Naive B cell (primary cell): Measurements from ENCODE around the gene CCDC33. TPM values are rescaled to one million over a fixed set of nuclear protein-coding genes. Genes with fewer than 3 reads are reported as not detected.

Experiments
- ATAC-seq, 2 donors: fragments of 150-1000 bp; cut with Tn5 transposase; 2 replicates each; pipeline ENCODE4 v1.10.0; 2021; ENCODE audit warnings: low read depth in 2 of 2, mild to moderate bottlenecking in 2 of 2, moderate library complexity in 2 of 2
- DNase-seq: peaks from one replicate; pipeline ENCODE4 v3.0.0; 2022
- H3K27ac Mint-ChIP-seq, 6 donors: one replicate each; pipeline ENCODE4 v1.8.0; 2020 to 2022; ENCODE audit warnings: mild to moderate bottlenecking in 6 of 6, mixed read lengths in 6 of 6, moderate library complexity in 5 of 6, inconsistent platforms in 2 of 6
- H3K27me3 Mint-ChIP-seq, 3 donors: one replicate each; pipeline ENCODE4 v1.8.0; 2021 to 2022; ENCODE audit warnings: mixed read lengths in 3 of 3, mild to moderate bottlenecking in 1 of 3
- H3K36me3 Mint-ChIP-seq, 2 donors: one replicate each; pipeline ENCODE4 v1.8.0; 2020 to 2022; ENCODE audit warnings: mixed read lengths in 2 of 2, inconsistent platforms in 1 of 2, mild to moderate bottlenecking in 1 of 2
- H3K4me1 Mint-ChIP-seq, 3 donors: one replicate each; pipeline ENCODE4 v1.8.0; 2020 to 2022; ENCODE audit warnings: mixed read lengths in 3 of 3, inconsistent platforms in 1 of 3, mild to moderate bottlenecking in 1 of 3, moderate library complexity in 1 of 3
- H3K4me3 Mint-ChIP-seq, 8 donors: one replicate each; pipeline ENCODE4 v1.8.0; 2020 to 2022; ENCODE audit warnings: mild to moderate bottlenecking in 8 of 8, mixed read lengths in 8 of 8, moderate library complexity in 8 of 8, inconsistent platforms in 2 of 8
- H3K9me3 Mint-ChIP-seq, 7 donors: one replicate each; pipeline ENCODE4 v1.8.0; 2020 to 2022; ENCODE audit warnings: mixed read lengths in 7 of 7, mild to moderate bottlenecking in 5 of 7, inconsistent platforms in 2 of 7, moderate library complexity in 1 of 7
- polyA plus RNA-seq, 6 donors: library from polyadenylated mRNA; unstranded; fragments of 300-500 nt; fragmentation: Illumina TruSeq; gene quantifications; one replicate each; pipeline ENCODE4 v1.2.3, GENCODE V29; 2021; ENCODE audit warnings: low read depth in 6 of 6

CCDC33 gene
- polyA plus RNA-seq, 6 donors from 2014 or later: not detected

DNA sequence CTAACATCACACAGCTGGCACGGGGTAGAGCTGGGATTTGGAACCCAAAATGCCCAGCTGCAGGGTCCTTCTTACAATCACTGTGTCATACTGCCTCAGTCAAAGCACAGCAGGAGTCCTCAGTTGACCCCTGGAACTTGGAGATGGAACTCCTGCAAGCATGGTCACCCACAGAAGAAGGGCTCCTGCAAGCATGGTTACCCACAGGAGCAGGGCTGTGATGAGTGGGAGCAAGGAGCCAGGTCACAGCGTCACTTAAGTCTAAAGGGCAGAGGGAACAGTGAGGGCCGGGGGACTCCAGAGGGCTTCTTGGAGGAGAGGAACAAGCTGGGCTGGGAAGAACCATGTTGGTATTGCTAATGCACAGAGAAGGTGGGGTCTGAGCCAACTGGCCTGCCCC is 24.9 kb downstream of the CCDC33 start:
- H3K27ac Mint-ChIP-seq: no peak overlapping the region
- peaks cover 24 to 66% (median 64%) of the 10 kb centered on the region in 3 donors for H3K27me3 Mint-ChIP-seq

GRCh38 chr15:74261685-74262084 is 25.6 kb downstream of the CCDC33 start:
- H3K36me3 Mint-ChIP-seq: no peaks in the 10 kb centered on the region
- ATAC-seq (no peak), DNase-seq (no peak)
- H3K4me3 Mint-ChIP-seq: no peak overlapping the region
- H3K4me1 Mint-ChIP-seq: no peaks in the 10 kb centered on the region
- peaks cover 0 to 8% (median 0%) of the 10 kb centered on the region in 7 donors for H3K9me3 Mint-ChIP-seq
- H3K27me3 Mint-ChIP-seq: peaks cover 21 to 63% (median 57%) of the 10 kb centered on the region in 3 donors
- no peak overlapping the region for H3K27ac Mint-ChIP-seq

More for the DNA sequence above, 24.9 kb downstream of the CCDC33 start:
- DNase-seq: no peak
- H3K9me3 Mint-ChIP-seq: peaks cover 0 to 8% (median 0%) of the 10 kb centered on the region in 7 donors
- no peaks in the 10 kb centered on the region for H3K36me3 Mint-ChIP-seq
- H3K4me3 Mint-ChIP-seq: no peak overlapping the region
- no peak for ATAC-seq
- H3K4me1 Mint-ChIP-seq: no peaks in the 10 kb centered on the region

- DNase-seq (no peak), ATAC-seq (no peak)
- H3K36me3 Mint-ChIP-seq: no peaks in the 10 kb centered on the region
- peaks cover 0 to 8% (median 0%) of the 10 kb centered on the region in 7 donors for H3K9me3 Mint-ChIP-seq
- no peak overlapping the region for H3K27ac Mint-ChIP-seq
- H3K4me1 Mint-ChIP-seq: no peaks in the 10 kb centered on the region
- H3K27me3 Mint-ChIP-seq: peaks cover 20 to 58% (median 53%) of the 10 kb centered on the region in 3 donors
- H3K4me3 Mint-ChIP-seq: no peak overlapping the region
These were observed 26.0 kb downstream of the CCDC33 start for GRCh38 chr15:74262151-74262550.

- ATAC-seq (no peak), DNase-seq (no peak)
- peaks cover 20 to 54% (median 53%) of the 10 kb centered on the region in 3 donors for H3K27me3 Mint-ChIP-seq
- H3K36me3 Mint-ChIP-seq: no peaks in the 10 kb centered on the region
- no peaks in the 10 kb centered on the region for H3K4me1 Mint-ChIP-seq
- peaks cover 0 to 8% (median 0%) of the 10 kb centered on the region in 7 donors for H3K9me3 Mint-ChIP-seq
- H3K27ac Mint-ChIP-seq: no peak overlapping the region
- no peak overlapping the region for H3K4me3 Mint-ChIP-seq
These were observed 26.5 kb downstream of the CCDC33 start for GRCh38 chr15:74262625-74263024.

- ATAC-seq (no peak), DNase-seq (no peak)
- H3K27me3 Mint-ChIP-seq: peaks cover 20 to 61% (median 52%) of the 10 kb centered on the region in 3 donors
- H3K4me1 Mint-ChIP-seq: no peaks in the 10 kb centered on the region
- no peak overlapping the region for H3K27ac Mint-ChIP-seq
- no peak overlapping the region for H3K4me3 Mint-ChIP-seq
- H3K36me3 Mint-ChIP-seq: no peaks in the 10 kb centered on the region
- H3K9me3 Mint-ChIP-seq: peaks cover 0 to 8% (median 0%) of the 10 kb centered on the region in 7 donors
These were observed 27.3 kb downstream of the CCDC33 start for GRCh38 chr15:74263466-74263865.

GRCh38 chr15:74264081-74264501 is 28.0 kb downstream of the CCDC33 start:
- H3K36me3 Mint-ChIP-seq: no peaks in the 10 kb centered on the region
- no peak overlapping the region for H3K27ac Mint-ChIP-seq
- H3K27me3 Mint-ChIP-seq: peaks cover 22 to 64% (median 54%) of the 10 kb centered on the region in 3 donors
- ATAC-seq: no peak
- DNase-seq: no peak
- peaks cover 0 to 8% (median 0%) of the 10 kb centered on the region in 7 donors for H3K9me3 Mint-ChIP-seq
- H3K4me3 Mint-ChIP-seq: no peak overlapping the region
- H3K4me1 Mint-ChIP-seq: no peaks in the 10 kb centered on the region

DNA sequence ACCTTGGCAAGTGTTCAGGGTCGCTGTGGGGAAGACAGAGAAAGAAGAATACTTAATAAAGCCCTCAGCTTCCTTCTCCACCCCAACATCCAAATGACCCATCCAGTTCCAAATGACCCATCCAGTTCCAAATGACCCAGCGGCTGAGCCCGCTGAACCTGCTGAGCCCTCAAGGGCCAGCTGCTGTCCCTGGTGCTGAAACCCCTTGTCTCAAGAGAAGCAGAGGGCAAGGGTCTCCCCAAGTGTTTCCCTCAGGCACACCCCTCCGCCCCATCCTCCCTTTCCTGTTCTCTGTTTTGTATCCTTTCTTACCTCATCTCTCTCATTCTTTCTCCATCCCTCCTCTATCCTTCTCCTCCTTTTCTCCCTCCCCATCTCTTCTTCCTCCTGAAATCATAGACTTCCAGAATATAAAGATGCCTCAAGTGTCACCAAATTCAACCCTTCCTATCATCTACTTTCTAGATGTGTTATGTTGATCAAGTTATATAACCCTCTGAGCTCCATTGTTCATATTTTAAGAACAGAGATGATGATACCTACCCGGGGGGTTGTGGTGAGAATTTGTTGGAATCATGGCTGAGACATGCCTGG is 29.0 kb downstream of the CCDC33 start:
- Mint-ChIP-seq H3K27ac (no peak overlapping the region), H3K36me3 (no peaks in the 10 kb centered on the region), H3K9me3 (peaks cover 0 to 8% (median 0%) of the 10 kb centered on the region in 7 donors), H3K27me3 (peaks cover 30 to 64% (median 64%) of the 10 kb centered on the region in 3 donors), H3K4me3 (no peak overlapping the region), H3K4me1 (no peaks in the 10 kb centered on the region)
- DNase-seq: no peak
- no peak for ATAC-seq

DNA sequence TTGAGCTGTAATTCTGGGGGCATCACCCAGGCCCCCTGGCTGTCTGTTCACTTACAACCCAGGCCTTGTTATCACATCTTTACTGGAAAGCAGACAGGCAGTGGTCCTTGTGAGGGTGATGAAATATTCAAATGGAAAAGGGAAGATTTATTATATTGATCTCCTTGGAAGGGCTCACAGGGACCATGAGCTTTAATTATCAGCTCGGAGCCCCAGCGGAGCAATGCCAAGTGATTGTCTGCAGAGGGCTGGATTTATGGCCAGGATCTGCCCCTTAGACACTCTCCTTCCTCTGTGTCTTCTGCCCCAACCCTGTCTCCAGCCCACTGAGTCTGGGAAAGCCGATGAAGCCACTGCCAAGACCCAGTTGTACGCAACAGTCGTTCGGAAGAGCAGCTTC is 31.9 kb downstream of the CCDC33 start:
- Mint-ChIP-seq H3K36me3 (no peaks in the 10 kb centered on the region), H3K4me1 (peaks cover 0 to 5% (median 0%) of the 10 kb centered on the region in 3 donors), H3K9me3 (peaks cover 0 to 8% (median 0%) of the 10 kb centered on the region in 7 donors), H3K4me3 (no peak overlapping the region), H3K27me3 (peaks cover 34 to 70% (median 68%) of the 10 kb centered on the region in 3 donors), H3K27ac (no peak overlapping the region)
- DNase-seq (no peak), ATAC-seq (no peak)

- Mint-ChIP-seq H3K9me3 (peaks cover 0 to 5% (median 0%) of the 10 kb centered on the region in 7 donors), H3K4me1 (peaks cover 0 to 5% (median 0%) of the 10 kb centered on the region in 3 donors), H3K36me3 (no peaks in the 10 kb centered on the region), H3K4me3 (no peak overlapping the region), H3K27me3 (peaks cover 36 to 60% (median 58%) of the 10 kb centered on the region in 3 donors), H3K27ac (no peak overlapping the region)
- DNase-seq (no peak), ATAC-seq (no peak)
These were observed 33.4 kb downstream of the CCDC33 start for GRCh38 chr15:74269362-74270035.

GRCh38 chr15:74270155-74270554 is 34.0 kb downstream of the CCDC33 start:
- DNase-seq: no peak
- Mint-ChIP-seq H3K36me3 (no peaks in the 10 kb centered on the region), H3K27me3 (peaks cover 34 to 56% (median 52%) of the 10 kb centered on the region in 3 donors), H3K4me1 (peaks cover 0 to 5% (median 0%) of the 10 kb centered on the region in 3 donors), H3K9me3 (peaks cover 0 to 3% (median 0%) of the 10 kb centered on the region in 7 donors), H3K4me3 (no peak overlapping the region), H3K27ac (peak overlapping the region in 1 of 6 donors; percentile 42)
- ATAC-seq: no peak

- no peak for DNase-seq
- H3K9me3 Mint-ChIP-seq: no peaks in the 10 kb centered on the region
- ATAC-seq: no peak
- peaks cover 28 to 56% (median 51%) of the 10 kb centered on the region in 3 donors for H3K27me3 Mint-ChIP-seq
- H3K27ac Mint-ChIP-seq: no peak overlapping the region
- H3K36me3 Mint-ChIP-seq: no peaks in the 10 kb centered on the region
- H3K4me1 Mint-ChIP-seq: peaks cover 0 to 5% (median 0%) of the 10 kb centered on the region in 3 donors
- H3K4me3 Mint-ChIP-seq: peak overlapping the region in 2 of 8 donors; percentile 11 to 50
These were observed 34.9 kb downstream of the CCDC33 start for GRCh38 chr15:74270854-74271520.

DNA sequence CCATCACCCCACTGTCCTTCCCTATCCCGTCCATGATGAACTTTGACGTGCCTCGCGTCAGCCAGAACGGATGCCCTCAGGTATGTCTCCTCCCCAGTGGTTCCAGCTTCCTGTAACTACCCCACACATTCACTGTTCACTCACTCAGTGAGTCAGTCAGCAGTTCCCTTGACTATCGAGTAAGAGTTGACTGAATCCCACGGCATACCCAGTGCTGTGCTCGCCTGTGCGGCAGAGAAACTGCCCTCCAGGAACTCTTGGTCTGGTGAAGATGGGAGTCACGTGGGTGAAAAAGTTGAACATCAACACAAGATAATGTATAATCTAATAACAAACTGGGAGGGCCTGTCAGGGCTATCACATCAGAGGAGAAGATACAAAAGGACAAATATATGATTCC is 36.7 kb downstream of the CCDC33 start:
- H3K4me3 Mint-ChIP-seq: no peak overlapping the region
- H3K9me3 Mint-ChIP-seq: no peaks in the 10 kb centered on the region
- ATAC-seq (no peak), DNase-seq (no peak)
- peaks cover 0 to 5% (median 0%) of the 10 kb centered on the region in 3 donors for H3K4me1 Mint-ChIP-seq
- peaks cover 24 to 73% (median 65%) of the 10 kb centered on the region in 3 donors for H3K27me3 Mint-ChIP-seq
- no peaks in the 10 kb centered on the region for H3K36me3 Mint-ChIP-seq
- no peak overlapping the region for H3K27ac Mint-ChIP-seq

DNA sequence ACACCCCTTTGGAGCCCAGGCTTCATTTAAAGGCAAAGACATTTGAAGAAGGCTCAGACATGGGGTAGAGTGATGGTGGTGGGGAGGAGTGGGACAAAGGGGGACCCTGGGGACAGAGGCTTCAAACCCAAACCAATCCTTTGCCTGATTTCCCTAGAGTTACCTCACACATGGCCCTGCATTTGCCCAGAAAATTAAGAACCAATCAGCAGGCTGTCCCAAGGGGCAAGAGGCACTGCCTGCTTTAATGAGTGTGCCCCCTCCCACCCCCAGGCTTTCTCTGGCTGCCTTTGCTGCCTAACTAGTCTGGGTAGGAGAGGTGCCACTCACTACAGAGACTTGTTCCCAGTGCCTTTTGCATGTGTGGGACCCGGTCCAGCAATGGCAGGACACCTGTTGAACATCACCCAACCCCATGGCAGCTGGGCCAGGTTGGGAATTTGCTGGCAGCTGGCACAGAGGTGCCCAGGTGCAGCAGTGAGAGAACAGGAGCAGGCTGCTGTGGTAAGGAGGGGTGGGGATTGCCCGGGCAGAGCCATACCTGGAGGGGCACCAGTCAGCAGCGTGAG is 38.4 kb downstream of the CCDC33 start:
- H3K27ac Mint-ChIP-seq: no peak overlapping the region

More for the DNA sequence above, 38.4 kb downstream of the CCDC33 start:
- H3K36me3 Mint-ChIP-seq: no peaks in the 10 kb centered on the region
- H3K9me3 Mint-ChIP-seq: no peaks in the 10 kb centered on the region
- DNase-seq: no peak
- no peak for ATAC-seq
- H3K4me3 Mint-ChIP-seq: no peak overlapping the region
- H3K27me3 Mint-ChIP-seq: peaks cover 18 to 69% (median 63%) of the 10 kb centered on the region in 3 donors
- peaks cover 0 to 5% (median 0%) of the 10 kb centered on the region in 3 donors for H3K4me1 Mint-ChIP-seq
